MM.1S (cell line): ENCODE data around the gene CTNS.

Source experiments
- DNase-seq: peaks from one replicate; pipeline ENCODE4 v3.0.0-alpha.2; 2015
- H2AFZ ChIP-seq: fragments of 300-600 bp; sonication (generic); 2 replicates; pipeline ENCODE4 v1.6.0; 2016; ENCODE audit warnings: antibody characterized with exemption, low read length
- H3F3A ChIP-seq: fragments of 300-600 bp; sonication (generic); 2 replicates; pipeline ENCODE4 v1.6.1; 2016; ENCODE audit warnings: mild to moderate bottlenecking, antibody characterized with exemption, low read length, moderate library complexity, mixed read lengths; ENCODE audit not compliant: insufficient read depth
- H3K27ac ChIP-seq: fragments of 300-600 bp; sonication (generic); 2 replicates; pipeline ENCODE4 v1.5.1; 2016; ENCODE audit warnings: mild to moderate bottlenecking, low read length
- H3K27me3 ChIP-seq: fragments of 300-600 bp; sonication (generic); replicated peaks from 2 replicates; pipeline ENCODE4 v1.6.0; 2016; ENCODE audit warnings: low read length; ENCODE audit not compliant: insufficient read depth
- H3K36me3 ChIP-seq: fragments of 300-600 bp; sonication (generic); replicated peaks from 2 replicates; pipeline ENCODE4 v1.6.1; 2016; ENCODE audit warnings: mild to moderate bottlenecking, low read length, mixed read lengths; ENCODE audit not compliant: insufficient read depth
- H3K4me1 ChIP-seq: fragments of 300-600 bp; sonication (generic); 2 replicates; pipeline ENCODE4 v1.6.1; 2016; ENCODE audit warnings: low read length, mixed read lengths
- H3K4me2 ChIP-seq: fragments of 300-600 bp; sonication (generic); 2 replicates; pipeline ENCODE4 v1.6.0; 2016; ENCODE audit warnings: low read depth, low read length
- H3K4me3 ChIP-seq: fragments of 300-600 bp; sonication (generic); 2 replicates; pipeline ENCODE4 v1.5.1; 2016; ENCODE audit warnings: low read length, mixed read lengths
- H3K79me2 ChIP-seq: fragments of 300-600 bp; sonication (generic); 2 replicates; pipeline ENCODE4 v1.6.1; 2016; ENCODE audit warnings: mixed run types, low read length, mixed read lengths
- H3K9ac ChIP-seq: fragments of 300-600 bp; sonication (generic); 2 replicates; pipeline ENCODE4 v1.6.1; 2016; ENCODE audit warnings: low read length, mixed read lengths
- H3K9me2 ChIP-seq: fragments of 300-600 bp; sonication (generic); replicated peaks from 2 replicates; pipeline ENCODE4 v1.6.1; 2016; ENCODE audit warnings: mild to moderate bottlenecking, low read length, mixed read lengths; ENCODE audit not compliant: insufficient read depth
- H3K9me3 ChIP-seq: fragments of 300-600 bp; sonication (generic); replicated peaks from 2 replicates; pipeline ENCODE4 v1.6.1; 2016; ENCODE audit warnings: mild to moderate bottlenecking, low read length, mixed read lengths; ENCODE audit not compliant: insufficient read depth
- H4K20me1 ChIP-seq: fragments of 300-600 bp; sonication (generic); 2 replicates; pipeline ENCODE4 v1.6.1; 2016; ENCODE audit warnings: mild to moderate bottlenecking, low read length, moderate library complexity, mixed read lengths; ENCODE audit not compliant: insufficient read depth
- CTCF ChIP-seq: fragments of 300-600 bp; sonication (generic); IDR thresholded peaks from 2 replicates; pipeline ENCODE4 v1.5.1; 2016; ENCODE audit warnings: antibody characterized with exemption, low read length, mixed read lengths
- EZH2 ChIP-seq: fragments of 300-600 bp; sonication (generic); optimal IDR thresholded peaks from 2 replicates; pipeline ENCODE3; 2017; ENCODE audit warnings: low read depth, mild to moderate bottlenecking, antibody characterized with exemption, low read length, mixed read lengths
- EZH2phosphoT487 ChIP-seq: fragments of 300-600 bp; sonication (generic); IDR thresholded peaks from 2 replicates; pipeline ENCODE4 v1.6.1; 2018; ENCODE audit warnings: antibody characterized with exemption, low read length

Gene CTNS

DNA sequence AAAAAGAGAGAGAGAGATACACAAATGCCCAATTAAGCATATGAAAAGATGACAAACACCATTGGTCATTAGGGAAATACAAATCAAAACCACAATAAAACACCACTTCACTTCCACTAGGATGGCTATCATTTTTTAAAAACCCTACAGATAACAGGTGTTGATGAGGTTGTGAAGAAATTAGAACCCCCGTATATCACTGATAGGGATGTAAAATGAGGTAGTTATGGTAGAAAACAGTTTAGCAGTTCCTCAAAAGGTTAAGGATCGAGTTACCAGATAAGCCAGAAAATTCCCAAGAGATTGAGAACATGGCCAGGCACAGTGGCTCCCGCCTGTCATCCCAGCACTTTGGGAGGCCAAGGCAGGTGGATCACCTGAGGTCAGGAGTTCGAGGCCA lies 56.6 kb downstream of the CTNS start:
- H3K9me3 ChIP-seq = no peaks in the 10 kb centered on the region
- TF ChIP-seq CTCF (no peak), EZH2 (no peak), EZH2phosphoT487 (no peak)
- no peaks in the 10 kb centered on the region for H3K36me3 ChIP-seq
- 0 out of 2 replicates have a peak, but pooled peaks cover 3% of the 10 kb centered on the region for H3K4me1 ChIP-seq
- no peaks in the 10 kb centered on the region for H3F3A ChIP-seq
- DNase-seq = no peak
- H4K20me1 ChIP-seq = no peaks in the 10 kb centered on the region
- no peak overlapping the region for H3K27ac ChIP-seq
- H3K9ac ChIP-seq = no peak overlapping the region
- H3K4me2 ChIP-seq = no peak overlapping the region
- no peak overlapping the region for H2AFZ ChIP-seq
- no peak overlapping the region for H3K4me3 ChIP-seq
- H3K27me3 ChIP-seq = no peaks in the 10 kb centered on the region
- no peaks in the 10 kb centered on the region for H3K9me2 ChIP-seq
- H3K79me2 ChIP-seq = peaks cover 49% of the 10 kb centered on the region

- Histone ChIP-seq H3K9me3 (no peaks in the 10 kb centered on the region), H3K4me3 (no peak overlapping the region), H3K9ac (no peak overlapping the region), H2AFZ (no peak overlapping the region), H3K4me2 (peak overlapping the region; percentile 94; the same call in 1 of the 2 replicates), H3F3A (no peaks in the 10 kb centered on the region), H3K27me3 (no peaks in the 10 kb centered on the region), H3K36me3 (no peaks in the 10 kb centered on the region), H4K20me1 (no peaks in the 10 kb centered on the region), H3K27ac (no peak overlapping the region), H3K4me1 (0 out of 2 replicates have a peak, but pooled peaks cover 3% of the 10 kb centered on the region), H3K9me2 (no peaks in the 10 kb centered on the region), H3K79me2 (peaks cover 49% of the 10 kb centered on the region)
- DNase-seq = peak; percentile 24
- TF ChIP-seq EZH2 = no peak
Observed at GRCh38 chr17:3693829-3694231, 57.3 kb downstream of the CTNS start.

- Histone ChIP-seq H3K4me1 (0 out of 2 replicates have a peak, but pooled peaks cover 3% of the 10 kb centered on the region), H3K36me3 (no peaks in the 10 kb centered on the region), H3K4me3 (peak overlapping the region; percentile 95), H3K79me2 (peaks cover 49% of the 10 kb centered on the region), H3K9me2 (no peaks in the 10 kb centered on the region), H3F3A (no peaks in the 10 kb centered on the region), H3K9ac (peak overlapping the region; percentile 77), H3K27ac (peak overlapping the region; percentile 35; the same call in 1 of the 2 replicates), H3K9me3 (no peaks in the 10 kb centered on the region), H3K27me3 (no peaks in the 10 kb centered on the region), H2AFZ (peak overlapping the region; percentile 80), H3K4me2 (peak overlapping the region; percentile 94), H4K20me1 (no peaks in the 10 kb centered on the region)
- peak; percentile 24 for DNase-seq
- no peak for TF ChIP-seq EZH2phosphoT487
- no peak for TF ChIP-seq EZH2
- TF ChIP-seq CTCF = no peak
Observed at GRCh38 chr17:3695129-3695722, 58.7 kb downstream of the CTNS start.
